Measurements from ENCODE around the gene WDR33. TPM values are rescaled to one million over a fixed set of nuclear protein-coding genes. Genes with fewer than 3 reads are reported as not detected.

The WDR33 gene
- total and polyA plus RNA-seq, 4 donors = 8.2 to 37.5 (median 22.4) TPM

- Histone ChIP-seq H3K27me3 (ENCODE audit: control insufficient read depth in 4 of 4, insufficient read depth in 4 of 4, low read length in 3 of 4) (no peaks in the 10 kb centered on the region), H3K9ac (ENCODE audit: low read depth in 1 of 2, low read length in 2 of 2) (peak overlapping the region in 1 of 2 donors; percentile 49), H3K27ac (ENCODE audit: low read depth in 1 of 2, low read length in 2 of 2) (peak overlapping the region; percentile 65 to 88), H3K4me3 (ENCODE audit: low read depth in 1 of 3, low read length in 3 of 3) (no peak overlapping the region), H3K4me1 (ENCODE audit: control insufficient read depth in 4 of 4, insufficient read depth in 4 of 4, low read length in 3 of 4) (peaks cover 10 to 44% (median 25%) of the 10 kb centered on the region in 4 donors), H3K36me3 (ENCODE audit: control insufficient read depth in 4 of 4, insufficient read depth in 3 of 4, low read depth in 1 of 4, low read length in 3 of 4) (no peaks in the 10 kb centered on the region), H3K9me3 (ENCODE audit: control insufficient read depth in 4 of 4, low read length in 3 of 4) (no peaks in the 10 kb centered on the region)
- peak; percentile 33 for TF ChIP-seq REST (IDR thresholded peaks at IDR 0.05)
- TF ChIP-seq NR2F2 (IDR thresholded peaks at IDR 0.05) = no peak
- peak; percentile 64 for TF ChIP-seq FOXA2 (IDR thresholded peaks at IDR 0.05)
- TF ChIP-seq YY1 (IDR thresholded peaks at IDR 0.05) = peak; percentile 35
- peak; percentile 77 to 87 for TF ChIP-seq JUND (IDR thresholded peaks at IDR 0.05)
- no peak for TF ChIP-seq GABPA (IDR thresholded peaks at IDR 0.05 in 1 of 2, conservative IDR thresholded peaks at IDR 0.05 in 1 of 2)
- TF ChIP-seq ATF3 (IDR thresholded peaks at IDR 0.05) = peak; percentile 57
- peak; percentile 24 for TF ChIP-seq FOXA1 (IDR thresholded peaks at IDR 0.05)
- WGBS = 51% methylated on average over 3 of the region's 3 CpGs
- DNase-seq (ENCODE audit: low spot score) = no peak
Measured at GRCh38 chr2:127735537-127736399, 75.2 kb downstream of the WDR33 start.

GRCh38 chr2:127735044-127735443, 75.9 kb downstream of the WDR33 start:
- H3K27ac ChIP-seq (ENCODE audit: low read depth in 1 of 2, low read length in 2 of 2) = peak overlapping the region; percentile 65 to 88
- peak overlapping the region in 1 of 2 donors; percentile 49 for H3K9ac ChIP-seq (ENCODE audit: low read depth in 1 of 2, low read length in 2 of 2)
- no peaks in the 10 kb centered on the region for H3K9me3 ChIP-seq (ENCODE audit: control insufficient read depth in 4 of 4, low read length in 3 of 4)
- peaks cover 10 to 44% (median 25%) of the 10 kb centered on the region in 4 donors for H3K4me1 ChIP-seq (ENCODE audit: control insufficient read depth in 4 of 4, insufficient read depth in 4 of 4, low read length in 3 of 4)
- no peaks in the 10 kb centered on the region for H3K27me3 ChIP-seq (ENCODE audit: control insufficient read depth in 4 of 4, insufficient read depth in 4 of 4, low read length in 3 of 4)
- 37% methylated on average over 2 of the region's 2 CpGs for WGBS
- DNase-seq (ENCODE audit: low spot score) = no peak
- no peak for TF ChIP-seq HNF4G (IDR thresholded peaks at IDR 0.05)
- TF ChIP-seq RAD21 (IDR thresholded peaks at IDR 0.05) = no peak
- no peak for TF ChIP-seq HNF4A (conservative IDR thresholded peaks at IDR 0.05)
- no peak for TF ChIP-seq YY1 (IDR thresholded peaks at IDR 0.05)
- TF ChIP-seq JUND (IDR thresholded peaks at IDR 0.05) = no peak
- no peak for TF ChIP-seq FOXA1 (IDR thresholded peaks at IDR 0.05)
- TF ChIP-seq FOXA2 (IDR thresholded peaks at IDR 0.05) = no peak
- no peak for TF ChIP-seq RXRA (IDR thresholded peaks at IDR 0.05)
- no peak for TF ChIP-seq SP1 (IDR thresholded peaks at IDR 0.05)
- no peak for TF ChIP-seq EGR1 (IDR thresholded peaks at IDR 0.05; ENCODE audit: low read depth in 2 of 2)
- no peak overlapping the region for H3K4me3 ChIP-seq (ENCODE audit: low read depth in 1 of 3, low read length in 3 of 3)
- no peaks in the 10 kb centered on the region for H3K36me3 ChIP-seq (ENCODE audit: control insufficient read depth in 4 of 4, insufficient read depth in 3 of 4, low read depth in 1 of 4, low read length in 3 of 4)

Data from liver (tissue), 9 donors.